B cell (primary cell): ENCODE results near the gene PPP2R2D.

Experiments used
- CTCF ChIP-seq: fragments of 200-600 bp; IDR thresholded peaks from one replicate; pipeline ENCODE4 v1.8.0; 2022; ENCODE audit warnings: antibody characterized with exemption, mild to moderate bottlenecking
- EZH2 ChIP-seq: IDR thresholded peaks from 2 replicates; pipeline ENCODE4 v1.6.1; 2012; ENCODE audit warnings: borderline replicate concordance, low read depth, mild to moderate bottlenecking, moderate library complexity, low read length; ENCODE audit not compliant: insufficient read depth, poor library complexity, severe bottlenecking

GRCh38 chr10:131891196-131891928, 9.4 kb upstream of the PPP2R2D start:
- TF ChIP-seq CTCF (no peak), EZH2 (no peak)
